22Rv1 (cell line): ENCODE data around the gene C2CD3.
A peak's percentile ranks its signal among the peaks of the same experiment; 100 is the strongest.

Source experiments
- H3K27ac ChIP-seq: fragments of 450-650 bp; 2 replicates; pipeline ENCODE4 v1.5.1; 2017
- ZFX ChIP-seq: fragments of 450-650 bp; IDR thresholded peaks from 2 replicates; pipeline ENCODE4 v1.6.1; 2017; ENCODE audit warnings: antibody characterized with exemption, borderline replicate concordance
- TF ChIP-seq, protein P1 (sequence below): fragments of 450-650 bp; IDR thresholded peaks from 2 replicates; pipeline ENCODE4 v1.5.1; 2017; ENCODE audit warnings: mild to moderate bottlenecking

The C2CD3 gene, protein sequence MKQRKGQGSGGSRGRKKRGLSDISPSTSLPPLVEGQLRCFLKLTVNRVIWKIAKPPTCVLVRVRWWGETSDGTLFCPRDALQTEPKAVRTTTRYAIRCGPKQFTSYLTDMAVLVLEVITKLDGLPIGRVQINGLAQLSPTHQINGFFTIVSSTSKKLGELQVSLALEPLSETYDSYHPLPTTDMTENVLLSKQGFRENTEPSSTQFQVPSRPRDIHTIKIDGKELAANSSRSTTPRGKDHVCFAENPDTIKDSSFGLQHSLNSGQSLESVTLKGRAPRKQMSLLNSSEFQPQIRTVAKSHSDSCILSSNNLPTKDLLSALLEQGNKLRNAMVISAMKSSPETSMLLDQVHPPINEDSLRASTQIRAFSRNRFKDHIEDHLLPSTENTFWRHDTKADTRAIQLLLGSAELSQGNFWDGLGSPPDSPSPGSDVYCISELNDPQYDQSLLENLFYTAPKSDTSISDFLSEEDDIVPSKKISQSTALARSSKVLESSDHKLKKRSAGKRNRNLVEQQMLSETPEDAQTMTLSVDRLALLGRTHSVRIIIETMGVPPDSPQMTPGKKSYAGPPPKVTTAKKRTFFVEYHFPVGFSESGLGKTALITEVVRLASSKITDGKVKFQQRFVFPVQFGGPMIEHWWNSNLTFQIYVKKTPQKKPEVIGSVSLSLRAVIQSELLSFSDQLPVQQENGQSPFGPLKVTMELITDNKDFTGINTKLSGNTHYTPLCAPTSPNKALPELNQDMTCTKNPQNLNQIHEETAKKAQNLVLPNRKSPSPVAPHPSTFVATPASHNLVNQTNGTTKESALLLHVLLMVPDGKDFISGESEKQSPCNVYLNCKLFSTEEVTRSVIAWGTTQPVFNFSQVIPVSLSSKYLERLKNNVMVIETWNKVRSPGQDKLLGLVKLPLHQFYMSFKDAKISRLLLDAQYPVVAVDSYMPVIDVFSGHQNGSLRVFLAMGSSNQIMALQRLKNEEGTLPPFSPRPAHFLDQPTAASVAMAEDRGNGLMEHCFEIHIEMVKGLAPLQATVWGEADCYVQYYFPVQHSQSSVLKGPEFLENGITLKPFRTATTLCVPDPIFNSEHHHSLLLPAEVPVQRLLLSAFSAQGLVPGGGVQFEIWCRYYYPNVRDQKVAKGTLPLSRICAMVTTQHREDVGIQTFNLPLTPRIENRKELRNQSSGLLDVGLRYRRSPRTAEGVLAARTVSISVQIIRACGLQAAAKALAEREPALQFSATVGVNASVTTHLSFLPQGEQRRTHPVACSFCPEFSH (N-terminal part only)

GRCh38 chr11:74170694-74171629, at the start of gene C2CD3, which contains the start of gene PPME1:
C2CD3 (minus strand) TSS chr11:74171002; CDS start chr11:74170792, 210 bp downstream.
PPME1 (plus strand) TSS chr11:74171289; CDS start chr11:74171422, 133 bp downstream.
- TF ChIP-seq, protein P1, sequence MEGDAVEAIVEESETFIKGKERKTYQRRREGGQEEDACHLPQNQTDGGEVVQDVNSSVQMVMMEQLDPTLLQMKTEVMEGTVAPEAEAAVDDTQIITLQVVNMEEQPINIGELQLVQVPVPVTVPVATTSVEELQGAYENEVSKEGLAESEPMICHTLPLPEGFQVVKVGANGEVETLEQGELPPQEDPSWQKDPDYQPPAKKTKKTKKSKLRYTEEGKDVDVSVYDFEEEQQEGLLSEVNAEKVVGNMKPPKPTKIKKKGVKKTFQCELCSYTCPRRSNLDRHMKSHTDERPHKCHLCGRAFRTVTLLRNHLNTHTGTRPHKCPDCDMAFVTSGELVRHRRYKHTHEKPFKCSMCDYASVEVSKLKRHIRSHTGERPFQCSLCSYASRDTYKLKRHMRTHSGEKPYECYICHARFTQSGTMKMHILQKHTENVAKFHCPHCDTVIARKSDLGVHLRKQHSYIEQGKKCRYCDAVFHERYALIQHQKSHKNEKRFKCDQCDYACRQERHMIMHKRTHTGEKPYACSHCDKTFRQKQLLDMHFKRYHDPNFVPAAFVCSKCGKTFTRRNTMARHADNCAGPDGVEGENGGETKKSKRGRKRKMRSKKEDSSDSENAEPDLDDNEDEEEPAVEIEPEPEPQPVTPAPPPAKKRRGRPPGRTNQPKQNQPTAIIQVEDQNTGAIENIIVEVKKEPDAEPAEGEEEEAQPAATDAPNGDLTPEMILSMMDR, result peak; percentile 41
- TF ChIP-seq ZFX, result no peak
- H3K27ac ChIP-seq, result peak within 1 kb of the TSS; percentile 88

DNA sequence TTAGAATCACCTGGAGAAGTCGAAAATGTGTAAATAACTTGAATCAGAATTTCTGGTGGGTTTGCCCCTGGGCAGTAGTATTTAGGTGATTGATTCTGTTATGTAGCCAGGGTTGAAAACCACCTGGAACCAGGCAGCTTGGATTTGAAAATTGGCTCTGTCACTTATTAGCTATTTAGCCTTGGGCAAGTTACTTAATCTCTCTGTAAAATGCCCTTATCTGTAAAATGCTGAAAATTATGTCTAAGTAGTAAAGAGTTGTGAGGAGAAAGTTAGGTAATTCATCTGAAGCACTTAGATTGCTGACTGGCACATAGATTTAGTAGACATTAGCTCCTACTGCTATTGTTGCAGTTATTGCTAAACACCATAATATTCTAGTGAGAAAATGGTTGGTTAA, 49.6 kb upstream of the C2CD3 start:
- TF ChIP-seq ZFX, result no peak
- TF ChIP-seq, protein P1, result no peak
- no peak overlapping the region for H3K27ac ChIP-seq

DNA sequence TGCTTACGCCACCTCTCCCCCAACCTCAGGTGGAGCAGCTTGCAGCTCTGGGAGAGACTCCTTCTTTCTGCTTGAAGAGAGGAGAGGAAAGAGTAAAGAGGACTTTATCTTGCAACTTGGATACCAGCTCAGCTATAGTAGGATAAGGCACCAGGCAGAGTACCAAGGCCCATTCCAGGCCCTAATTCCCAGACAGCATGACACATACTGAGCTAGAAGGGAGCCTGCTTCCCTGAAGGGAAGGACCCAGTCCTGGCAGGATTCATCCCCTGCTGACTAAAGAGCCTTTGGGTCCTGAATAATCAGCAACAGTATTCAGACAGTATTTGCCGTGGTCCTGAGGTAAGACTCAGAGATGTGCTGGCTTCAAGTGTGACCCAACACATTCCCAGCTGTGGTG, 41.7 kb upstream of the C2CD3 start:
- TF ChIP-seq, protein P1, result no peak
- TF ChIP-seq ZFX, result no peak
- no peak overlapping the region for H3K27ac ChIP-seq

- H3K27ac ChIP-seq, result no peak overlapping the region
- TF ChIP-seq ZFX, result no peak
- TF ChIP-seq, protein P1, result no peak
Measured at GRCh38 chr11:74208507-74208906, 37.7 kb upstream of the C2CD3 start.

GRCh38 chr11:74206746-74207145, 35.9 kb upstream of the C2CD3 start:
- no peak overlapping the region for H3K27ac ChIP-seq
- TF ChIP-seq, protein P1, result no peak
- TF ChIP-seq ZFX, result no peak

GRCh38 chr11:74205181-74205580, 34.4 kb upstream of the C2CD3 start:
- H3K27ac ChIP-seq, result no peak overlapping the region
- TF ChIP-seq ZFX, result no peak
- TF ChIP-seq, protein P1, result no peak
